OCI-LY7 (cell line): ENCODE results near the gene MMP11.

Experiments
- EZH2phosphoT487 ChIP-seq: fragments of 200-600 bp; sonication (generic); IDR thresholded peaks from 2 replicates; pipeline ENCODE4 v1.6.1; 2018; ENCODE audit warnings: low read depth, borderline replicate concordance, mild to moderate bottlenecking, mixed run types, antibody characterized with exemption, low read length, moderate library complexity, mixed read lengths
- TF ChIP-seq, protein P1 (sequence below): fragments of 200-600 bp; sonication (generic); conservative IDR thresholded peaks from 2 replicates; pipeline ENCODE4 v1.5.1; 2014; ENCODE audit warnings: mild to moderate bottlenecking, antibody characterized with exemption, low read length, moderate library complexity, mixed read lengths

DNA sequence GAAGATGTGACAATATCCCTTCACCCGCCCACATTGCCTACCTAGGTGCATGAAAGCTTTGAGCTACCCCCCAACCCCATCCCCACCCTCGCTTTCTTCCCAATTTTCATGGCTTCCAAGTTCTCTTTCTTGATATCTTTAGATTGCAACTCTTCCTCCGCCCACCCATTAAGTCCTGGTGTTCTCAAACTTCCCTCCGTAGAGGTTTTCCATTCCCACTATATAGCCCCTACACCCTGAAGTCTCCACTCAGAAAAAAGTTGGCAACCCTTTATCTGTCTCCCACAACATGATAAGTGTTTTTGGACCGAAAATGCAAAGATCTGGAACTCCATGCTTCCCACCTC lies 22.3 kb upstream of the MMP11 start:
- TF ChIP-seq, protein P1, sequence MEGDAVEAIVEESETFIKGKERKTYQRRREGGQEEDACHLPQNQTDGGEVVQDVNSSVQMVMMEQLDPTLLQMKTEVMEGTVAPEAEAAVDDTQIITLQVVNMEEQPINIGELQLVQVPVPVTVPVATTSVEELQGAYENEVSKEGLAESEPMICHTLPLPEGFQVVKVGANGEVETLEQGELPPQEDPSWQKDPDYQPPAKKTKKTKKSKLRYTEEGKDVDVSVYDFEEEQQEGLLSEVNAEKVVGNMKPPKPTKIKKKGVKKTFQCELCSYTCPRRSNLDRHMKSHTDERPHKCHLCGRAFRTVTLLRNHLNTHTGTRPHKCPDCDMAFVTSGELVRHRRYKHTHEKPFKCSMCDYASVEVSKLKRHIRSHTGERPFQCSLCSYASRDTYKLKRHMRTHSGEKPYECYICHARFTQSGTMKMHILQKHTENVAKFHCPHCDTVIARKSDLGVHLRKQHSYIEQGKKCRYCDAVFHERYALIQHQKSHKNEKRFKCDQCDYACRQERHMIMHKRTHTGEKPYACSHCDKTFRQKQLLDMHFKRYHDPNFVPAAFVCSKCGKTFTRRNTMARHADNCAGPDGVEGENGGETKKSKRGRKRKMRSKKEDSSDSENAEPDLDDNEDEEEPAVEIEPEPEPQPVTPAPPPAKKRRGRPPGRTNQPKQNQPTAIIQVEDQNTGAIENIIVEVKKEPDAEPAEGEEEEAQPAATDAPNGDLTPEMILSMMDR: no peak
- no peak for TF ChIP-seq EZH2phosphoT487
